Ovary (tissue), 9 donors: ENCODE data around the gene DMAC1. TPM values are rescaled to one million over a fixed set of nuclear protein-coding genes. Genes with fewer than 3 reads are reported as not detected.

Experiments
- DNase-seq, 5 donors: peaks; one replicate each; pipeline ENCODE4 v3.0.0-alpha.2; 2019 to 2020
- H3K27ac ChIP-seq, 2 donors: fragments of 200-600 bp; one replicate each; pipeline versions ENCODE4 v1.5.1 to v1.8.0; 2019 to 2022
- H3K27me3 ChIP-seq: fragments of 200-600 bp; one replicate; pipeline ENCODE4 v1.8.0; 2022
- H3K36me3 ChIP-seq: fragments of 200-600 bp; sonication (generic); one replicate; pipeline ENCODE4 v1.5.1; 2019
- H3K4me1 ChIP-seq: one replicate; pipeline ENCODE4 v1.8.1; 2013; ENCODE audit warnings: mild to moderate bottlenecking, moderate library complexity; ENCODE audit not compliant: insufficient read depth
- H3K4me3 ChIP-seq: fragments of 200-600 bp; sonication (generic); one replicate; pipeline ENCODE4 v1.5.1; 2017
- H3K9me3 ChIP-seq, 2 donors: fragments of 200-600 bp in 1 of 2; sonication (generic) in 1 of 2; one replicate each; pipeline versions ENCODE4 v1.5.1 to v1.8.1; 2013 to 2019; ENCODE audit warnings: mild to moderate bottlenecking in 1 of 2, moderate library complexity in 1 of 2
- CTCF ChIP-seq, 3 donors: fragments of 450-650 bp in 2 of 3; fragments of 200-600 bp in 1 of 3; IDR thresholded peaks; one replicate each; pipeline versions ENCODE4 v1.5.1 to v1.8.0; 2016 to 2022; ENCODE audit warnings: antibody characterized with exemption in 3 of 3, mild to moderate bottlenecking in 1 of 3
- EP300 ChIP-seq: sonication (generic); formaldehyde crosslinking; IDR thresholded peaks from one replicate; pipeline ENCODE4 v1.6.1; 2017; ENCODE audit warnings: antibody characterized with exemption
- POLR2A ChIP-seq: fragments of 450-650 bp; IDR thresholded peaks from one replicate; pipeline ENCODE4 v1.6.1; 2017; ENCODE audit warnings: antibody characterized with exemption, mild to moderate bottlenecking, moderate library complexity
- WGBS, 3 donors: extraction: QIAGEN DNeasy Blood & Tissue Kit in 1 of 3; methylation state at CpG; one replicate each; pipeline versions ENCODE4 v1.1.5 to v1.1.7; 2013 to 2017; 5-methylcytosine and 5-hydroxymethylcytosine counted together
- intact Hi-C, 4 donors: fragments of 100-400 bp; cut with DNase I; formaldehyde crosslinking; loops; one replicate each; pipeline versions ENCODE4 v1.11.0 to v1.15.1; 2022 to 2023
- polyA plus RNA-seq, 2 donors: library from polyadenylated mRNA; stranded (reverse); fragments of 200-250 nt in 1 of 2; fragments of 350-450 nt in 1 of 2; fragmentation: Illumina TruSeq in 1 of 2; extraction: RNeasy Lipid Tissue Mini Kit (QIAGEN cat#74804) in 1 of 2; gene quantifications; one replicate each; pipeline ENCODE4 v1.2.3, GENCODE V29; 2013 to 2014
- total RNA-seq, 7 donors: library from RNA; depleted of rRNA in 2 of 7; stranded (reverse); fragments of >200 nt in 2 of 7; fragmentation: NEBNext Ultra II Directional in 3 of 7; extraction: Animal tissue kit (Norgen Biotek cat#: 25700) in 3 of 7; gene quantifications; one replicate each; pipeline versions ENCODE4 v1.1.0 to v1.2.4, GENCODE V29; 2016 to 2023
- donor health status: DM: no; HTN: no; CAD: no; lungs with moderate emphysema.
- donor health status: DM: no; HTN: no; CAD: no.
- donor health status: Bipolar disorder and iron deficiency.
- donor health status: DM: yes; HTN: yes; CAD: no.
- donor health status: DM: no; HTN: no; CAD: no.
- donor health status: DM: yes; HTN: yes; CAD: no.

The DMAC1 gene
- total and polyA plus RNA-seq, 9 donors: 16.2 to 57.3 (median 38.9) TPM

GRCh38 chr9:7777771-7778170 is 21.8 kb downstream of the DMAC1 start:
- DNase-seq: no peak
- no peak overlapping the region for H3K27ac ChIP-seq
- H3K9me3 ChIP-seq: no peaks in the 10 kb centered on the region
- TF ChIP-seq CTCF (IDR thresholded peaks at IDR 0.05) (no peak), EP300 (no peak), POLR2A (no peak)
- no peak overlapping the region for H3K4me3 ChIP-seq
- WGBS, 3 donors: 48 to 61% (median 57%) methylated on average over 1 of the region's 1 CpG
- no peaks in the 10 kb centered on the region for H3K36me3 ChIP-seq
- intact Hi-C loops: no loop called here
- H3K4me1 ChIP-seq: peaks cover 2% of the 10 kb centered on the region
- no peaks in the 10 kb centered on the region for H3K27me3 ChIP-seq

- Histone ChIP-seq H3K36me3 (no peaks in the 10 kb centered on the region), H3K4me1 (no peaks in the 10 kb centered on the region), H3K27me3 (no peaks in the 10 kb centered on the region), H3K4me3 (no peak overlapping the region), H3K27ac (no peak overlapping the region), H3K9me3 (no peaks in the 10 kb centered on the region)
- 32 to 41% (median 34%) methylated on average over 2 of the region's 2 CpGs for WGBS, 3 donors
- DNase-seq: no peak
- TF ChIP-seq EP300 (no peak), CTCF (IDR thresholded peaks at IDR 0.05) (no peak), POLR2A (no peak)
- intact Hi-C loops: no loop called here
These were observed 29.5 kb downstream of the DMAC1 start for GRCh38 chr9:7770111-7770510.

GRCh38 chr9:7762600-7762999 is 37.0 kb downstream of the DMAC1 start:
- TF ChIP-seq CTCF (IDR thresholded peaks at IDR 0.05) (no peak), EP300 (no peak)
- no peak overlapping the region for H3K27ac ChIP-seq
- no peaks in the 10 kb centered on the region for H3K9me3 ChIP-seq
- H3K4me3 ChIP-seq: no peak overlapping the region
- H3K4me1 ChIP-seq: no peaks in the 10 kb centered on the region
- H3K27me3 ChIP-seq: no peaks in the 10 kb centered on the region
- WGBS, 3 donors: 86 to 91% (median 88%) methylated on average over 3 of the region's 3 CpGs
- intact Hi-C loops: no loop called here
- DNase-seq: no peak
- H3K36me3 ChIP-seq: no peaks in the 10 kb centered on the region

- Histone ChIP-seq H3K27me3 (no peaks in the 10 kb centered on the region), H3K27ac (no peak overlapping the region), H3K36me3 (no peaks in the 10 kb centered on the region), H3K4me1 (no peaks in the 10 kb centered on the region), H3K9me3 (no peaks in the 10 kb centered on the region), H3K4me3 (no peak overlapping the region)
- WGBS, 3 donors: 66 to 82% (median 77%) methylated on average over 1 of the region's 1 CpG
- intact Hi-C loops: no loop called here
- TF ChIP-seq POLR2A: no peak
- TF ChIP-seq EP300: no peak
- no peak for TF ChIP-seq CTCF (IDR thresholded peaks at IDR 0.05)
- peak in 1 of 5 donors; percentile 13 for DNase-seq
These were observed 39.6 kb downstream of the DMAC1 start for GRCh38 chr9:7760014-7760415.

- TF ChIP-seq CTCF (IDR thresholded peaks at IDR 0.05) (no peak), POLR2A (no peak), EP300 (no peak)
- Histone ChIP-seq H3K27me3 (no peaks in the 10 kb centered on the region), H3K4me1 (no peaks in the 10 kb centered on the region), H3K9me3 (no peaks in the 10 kb centered on the region), H3K36me3 (no peaks in the 10 kb centered on the region), H3K27ac (no peak overlapping the region), H3K4me3 (no peak overlapping the region)
- intact Hi-C loops: no loop called here
- DNase-seq: no peak
These were observed 43.5 kb downstream of the DMAC1 start for GRCh38 chr9:7756088-7756487.
